HCT116 (cell line): ENCODE data around the gene HVCN1. TPM values are rescaled to one million over a fixed set of nuclear protein-coding genes. Genes with fewer than 3 reads are reported as not detected.

Source experiments
- ATAC-seq: fragments of 200-7000 bp; cut with Tn5 transposase; 2 replicates; pipeline ENCODE4 v1.9.1; 2020; ENCODE audit warnings: mild to moderate bottlenecking, moderate library complexity
- BruUV-seq: library from RNA; stranded (reverse); fragments of 400-500 nt; replicated peaks from 2 replicates; lab custom pipeline; 2021; lab: Mats Ljungman, UMichigan
- CTCF ChIA-PET: fragments of 300-600 bp; sonication (Branson Sonifier 250); formaldehyde crosslinking; loops from one replicate; lab custom pipeline; 2021; ENCODE audit warnings: antibody characterized with exemption; lab: Charles Lee
- POLR2A ChIA-PET: fragments of 300-600, 350-600 bp; sonication (Branson Sonifier 250); formaldehyde crosslinking; loops from one replicate; lab custom pipeline; 2021; ENCODE audit warnings: antibody characterized with exemption; lab: Charles Lee
- RAD21 ChIA-PET, 2 experiments: fragments of 300-600 bp; sonication (Branson Sonifier 250); formaldehyde crosslinking; loops; one replicate each; lab custom pipeline; 2023; ENCODE audit warnings: low total read pairs in 2 of 2; ENCODE audit not compliant: uncharacterized antibody in 2 of 2, unreplicated experiment in 2 of 2, low non-redundant PET in 1 of 2; lab: Charles Lee
- DNase-seq: peaks from one replicate; pipeline ENCODE4 v3.0.0-alpha.2; 2010; ENCODE audit warnings: low read depth, low spot score
- H2AFZ ChIP-seq: fragments of 200-600 bp; shearing (Covaris generic), sonication (generic); 2 replicates; pipeline ENCODE4 v1.6.1; 2017; ENCODE audit warnings: low read depth, mixed run types, mixed read lengths, antibody characterized with exemption, low read length; ENCODE audit not compliant: poor library complexity, severe bottlenecking
- H3K27ac ChIP-seq: 2 replicates; pipeline ENCODE4 v1.5.1; 2012; ENCODE audit warnings: low read depth, low read length
- H3K27me3 ChIP-seq: fragments of 200-600 bp; sonication (generic); 2 replicates; pipeline ENCODE4 v1.6.1; 2016; ENCODE audit warnings: mixed run types, low read length, mixed read lengths; ENCODE audit not compliant: insufficient read depth
- H3K36me3 ChIP-seq, 2 experiments: fragments of 200-500 bp in 1 of 2; fragments of 200-600 bp in 1 of 2; sonication (Bioruptor generic) in 1 of 2; sonication (generic) in 1 of 2; 2 replicates each; pipeline versions ENCODE4 v1.5.1 to v1.6.1; 2014 to 2016; ENCODE audit warnings: low read length in 2 of 2, inconsistent platforms in 1 of 2, mixed read lengths in 1 of 2, mixed run types in 1 of 2; ENCODE audit not compliant: insufficient read depth in 2 of 2, control insufficient read depth in 1 of 2
- H3K4me1 ChIP-seq, 2 experiments: fragments of 200-600 bp in 1 of 2; sonication (generic) in 1 of 2; 2 replicates each; pipeline versions ENCODE4 v1.5.1 to v1.6.1; 2012 to 2017; ENCODE audit warnings: low read length in 2 of 2, inconsistent platforms in 1 of 2, mild to moderate bottlenecking in 1 of 2, mixed read lengths in 1 of 2, mixed run types in 1 of 2, moderate library complexity in 1 of 2; ENCODE audit not compliant: insufficient read depth in 2 of 2, control insufficient read depth in 1 of 2
- H3K4me2 ChIP-seq: fragments of 200-600 bp; sonication (generic); 2 replicates; pipeline ENCODE4 v1.6.1; 2017; ENCODE audit warnings: mixed run types, low read length, mixed read lengths
- H3K4me3 ChIP-seq, 2 experiments: fragments of 200-600 bp in 1 of 2; sonication (generic) in 1 of 2; replicated peaks in 1 of 2; 2 replicates each; pipeline ENCODE4 v1.5.1; 2011 to 2016; ENCODE audit warnings: low read length in 2 of 2, control low read depth in 1 of 2, low read depth in 1 of 2, mild to moderate bottlenecking in 1 of 2, mixed read lengths in 1 of 2, mixed run types in 1 of 2
- H3K79me2 ChIP-seq: fragments of 200-600 bp; sonication (generic); 2 replicates; pipeline ENCODE4 v1.6.1; 2017; ENCODE audit warnings: mild to moderate bottlenecking, mixed run types, low read length, moderate library complexity, mixed read lengths; ENCODE audit not compliant: insufficient read depth
- H3K9ac ChIP-seq: fragments of 200-600 bp; sonication (generic); 2 replicates; pipeline ENCODE4 v1.6.1; 2016; ENCODE audit warnings: low read length, mixed read lengths
- H3K9me2 ChIP-seq: fragments of 200-600 bp; sonication (generic), shearing (Covaris generic); 2 replicates; pipeline ENCODE4 v1.6.1; 2017; ENCODE audit warnings: mixed run types, mild to moderate bottlenecking, moderate library complexity; ENCODE audit not compliant: insufficient read depth
- H3K9me3 ChIP-seq, 2 experiments: fragments of 200-500 bp in 1 of 2; fragments of 200-600 bp in 1 of 2; sonication (Bioruptor generic) in 1 of 2; sonication (generic) in 1 of 2; 2 replicates each; pipeline ENCODE4 v1.6.1; 2014 to 2017; ENCODE audit warnings: low read length in 2 of 2, mixed read lengths in 2 of 2, inconsistent platforms in 1 of 2, low read depth in 1 of 2, mild to moderate bottlenecking in 1 of 2, mixed run types in 1 of 2, moderate library complexity in 1 of 2; ENCODE audit not compliant: control insufficient read depth in 1 of 2, insufficient read depth in 1 of 2
- H4K20me1 ChIP-seq: fragments of 200-600 bp; sonication (generic), shearing (Covaris generic); 2 replicates; pipeline ENCODE4 v1.6.1; 2017; ENCODE audit warnings: mixed run types, mild to moderate bottlenecking, moderate library complexity; ENCODE audit not compliant: insufficient read depth
- CEBPB ChIP-seq: IDR thresholded peaks from 2 replicates; pipeline ENCODE4 v1.6.1; 2012; ENCODE audit warnings: low read depth
- CTCF ChIP-seq, 3 experiments: fragments of 200-600 bp in 1 of 3; sonication (generic) in 1 of 3; IDR thresholded peaks in 2 of 3; conservative IDR thresholded peaks in 1 of 3; 2 replicates each; pipeline ENCODE4 v1.5.1; 2012 to 2017; ENCODE audit warnings: low read depth in 2 of 3, low read length in 2 of 3, antibody characterized with exemption in 1 of 3, borderline replicate concordance in 1 of 3, control low read depth in 1 of 3, mild to moderate bottlenecking in 1 of 3, mixed read lengths in 1 of 3, mixed run types in 1 of 3, moderate library complexity in 1 of 3; ENCODE audit not compliant: insufficient read depth in 1 of 3
- EGR1 ChIP-seq: IDR thresholded peaks from 2 replicates; pipeline ENCODE4 v1.6.1; 2012; ENCODE audit warnings: low read depth
- EZH2 ChIP-seq: fragments of 200-600 bp; sonication (generic); IDR thresholded peaks from 2 replicates; pipeline ENCODE4 v1.6.1; 2017; ENCODE audit warnings: antibody characterized with exemption, mixed run types
- EZH2phosphoT487 ChIP-seq: fragments of 200-600 bp; IDR thresholded peaks from 2 replicates; pipeline ENCODE4 v1.6.1; 2018; ENCODE audit warnings: antibody characterized with exemption, borderline replicate concordance
- FOSL1 ChIP-seq: IDR thresholded peaks from 2 replicates; pipeline ENCODE4 v1.6.1; 2012; ENCODE audit warnings: low read depth
- POLR2A ChIP-seq: IDR thresholded peaks from 2 replicates; pipeline ENCODE4 v1.7.0; 2011; ENCODE audit warnings: borderline replicate concordance; ENCODE audit not compliant: insufficient read depth, insufficient read length; ENCODE audit errors: extremely low read depth
- POLR2AphosphoS5 ChIP-seq: IDR thresholded peaks from 2 replicates; pipeline ENCODE4 v1.6.1; 2011; ENCODE audit warnings: mild to moderate bottlenecking, low read depth, low read length, moderate library complexity
- SIN3A ChIP-seq: IDR thresholded peaks from 2 replicates; pipeline ENCODE4 v1.6.1; 2012; ENCODE audit warnings: low read depth
- SP1 ChIP-seq: IDR thresholded peaks from 2 replicates; pipeline ENCODE4 v1.6.1; 2012; ENCODE audit warnings: low read depth
- YY1 ChIP-seq: IDR thresholded peaks from 2 replicates; pipeline ENCODE4 v1.6.1; 2011; ENCODE audit warnings: low read length, low read depth, moderate library complexity, mild to moderate bottlenecking; ENCODE audit not compliant: insufficient replicate concordance; ENCODE audit errors: extremely low read depth
- ZBTB33 ChIP-seq: IDR thresholded peaks from 2 replicates; pipeline ENCODE4 v1.6.1; 2011; ENCODE audit warnings: mild to moderate bottlenecking, low read length, moderate library complexity; ENCODE audit not compliant: insufficient replicate concordance; ENCODE audit errors: extremely low read depth
- ZFX ChIP-seq: fragments of 450-650 bp; IDR thresholded peaks from 2 replicates; pipeline ENCODE4 v1.6.1; 2017
- intact Hi-C: fragments of 100-400 bp; cut with micrococcal nuclease; formaldehyde crosslinking; loops from 2 replicates; pipeline ENCODE4 v1.10.0; 2022
- total RNA-seq: library from RNA; stranded (reverse); gene quantifications from one replicate; pipeline ENCODE4 v1.2.1, GENCODE V29; 2021; ENCODE audit not compliant: unreplicated experiment
- TF ChIP-seq, protein P1 (sequence below): IDR thresholded peaks from 2 replicates; pipeline ENCODE4 v1.6.1; 2012
- TF ChIP-seq, protein P2 (sequence below): IDR thresholded peaks from 2 replicates; pipeline ENCODE4 v1.6.1; 2012
- TF ChIP-seq, protein P3 (sequence below): IDR thresholded peaks from 2 replicates; pipeline ENCODE4 v1.6.1; 2012; ENCODE audit warnings: low read depth

HVCN1 gene
- total RNA-seq, 1 experiment from 2014 or later = 0.15 TPM

DNA sequence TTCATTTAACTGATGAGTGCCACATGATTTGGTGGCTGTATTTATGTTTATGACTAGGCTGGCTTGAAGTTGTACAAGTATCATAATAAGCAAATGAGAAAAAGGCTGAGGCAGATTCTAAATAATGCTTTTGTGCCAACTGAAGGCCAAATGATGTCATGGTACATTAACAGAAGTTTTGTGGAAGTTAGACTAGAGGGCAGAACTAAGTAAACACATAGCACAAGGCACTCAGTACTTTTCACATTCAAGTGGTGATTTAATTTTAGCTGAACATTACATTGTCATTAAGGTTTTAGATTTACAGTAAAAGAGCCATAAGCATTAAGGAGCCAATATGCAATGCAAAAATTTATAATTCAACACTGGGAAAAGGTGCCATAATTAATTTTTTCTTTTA, 32.7 kb upstream of the HVCN1 start:
- Histone ChIP-seq H3K27me3 (no peaks in the 10 kb centered on the region), H3K36me3 (peaks cover 64 to 79% of the 10 kb centered on the region in 2 experiments), H3K4me1 (no peaks in the 10 kb centered on the region), H3K9me2 (no peaks in the 10 kb centered on the region), H3K79me2 (peaks cover 58% of the 10 kb centered on the region), H3K27ac (no peak overlapping the region), H3K9me3 (no peaks in the 10 kb centered on the region), H3K9ac (no peak overlapping the region), H3K4me3 (no peak overlapping the region), H3K4me2 (no peak overlapping the region), H4K20me1 (peaks cover 33% of the 10 kb centered on the region), H2AFZ (no peak overlapping the region)
- no peak for TF ChIP-seq CTCF (IDR thresholded peaks at IDR 0.05 in 2 of 3, conservative IDR thresholded peaks at IDR 0.05 in 1 of 3; ENCODE audit: borderline replicate concordance in 1 of 3, insufficient read depth in 1 of 3, low read depth in 2 of 3, low read length in 2 of 3)
- no peak for TF ChIP-seq POLR2AphosphoS5
- no peak for TF ChIP-seq ZFX
- TF ChIP-seq EZH2 = no peak
- no peak for TF ChIP-seq ZBTB33
- TF ChIP-seq EZH2phosphoT487 = no peak
- TF ChIP-seq, protein P1, sequence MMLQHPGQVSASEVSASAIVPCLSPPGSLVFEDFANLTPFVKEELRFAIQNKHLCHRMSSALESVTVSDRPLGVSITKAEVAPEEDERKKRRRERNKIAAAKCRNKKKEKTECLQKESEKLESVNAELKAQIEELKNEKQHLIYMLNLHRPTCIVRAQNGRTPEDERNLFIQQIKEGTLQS = no peak
- TF ChIP-seq SIN3A = no peak
- no peak for TF ChIP-seq EGR1
- TF ChIP-seq POLR2A = no peak
- TF ChIP-seq SP1 = no peak
- TF ChIP-seq, protein P2, sequence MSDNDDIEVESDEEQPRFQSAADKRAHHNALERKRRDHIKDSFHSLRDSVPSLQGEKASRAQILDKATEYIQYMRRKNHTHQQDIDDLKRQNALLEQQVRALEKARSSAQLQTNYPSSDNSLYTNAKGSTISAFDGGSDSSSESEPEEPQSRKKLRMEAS = no peak
- TF ChIP-seq YY1 = no peak
- TF ChIP-seq, protein P3, sequence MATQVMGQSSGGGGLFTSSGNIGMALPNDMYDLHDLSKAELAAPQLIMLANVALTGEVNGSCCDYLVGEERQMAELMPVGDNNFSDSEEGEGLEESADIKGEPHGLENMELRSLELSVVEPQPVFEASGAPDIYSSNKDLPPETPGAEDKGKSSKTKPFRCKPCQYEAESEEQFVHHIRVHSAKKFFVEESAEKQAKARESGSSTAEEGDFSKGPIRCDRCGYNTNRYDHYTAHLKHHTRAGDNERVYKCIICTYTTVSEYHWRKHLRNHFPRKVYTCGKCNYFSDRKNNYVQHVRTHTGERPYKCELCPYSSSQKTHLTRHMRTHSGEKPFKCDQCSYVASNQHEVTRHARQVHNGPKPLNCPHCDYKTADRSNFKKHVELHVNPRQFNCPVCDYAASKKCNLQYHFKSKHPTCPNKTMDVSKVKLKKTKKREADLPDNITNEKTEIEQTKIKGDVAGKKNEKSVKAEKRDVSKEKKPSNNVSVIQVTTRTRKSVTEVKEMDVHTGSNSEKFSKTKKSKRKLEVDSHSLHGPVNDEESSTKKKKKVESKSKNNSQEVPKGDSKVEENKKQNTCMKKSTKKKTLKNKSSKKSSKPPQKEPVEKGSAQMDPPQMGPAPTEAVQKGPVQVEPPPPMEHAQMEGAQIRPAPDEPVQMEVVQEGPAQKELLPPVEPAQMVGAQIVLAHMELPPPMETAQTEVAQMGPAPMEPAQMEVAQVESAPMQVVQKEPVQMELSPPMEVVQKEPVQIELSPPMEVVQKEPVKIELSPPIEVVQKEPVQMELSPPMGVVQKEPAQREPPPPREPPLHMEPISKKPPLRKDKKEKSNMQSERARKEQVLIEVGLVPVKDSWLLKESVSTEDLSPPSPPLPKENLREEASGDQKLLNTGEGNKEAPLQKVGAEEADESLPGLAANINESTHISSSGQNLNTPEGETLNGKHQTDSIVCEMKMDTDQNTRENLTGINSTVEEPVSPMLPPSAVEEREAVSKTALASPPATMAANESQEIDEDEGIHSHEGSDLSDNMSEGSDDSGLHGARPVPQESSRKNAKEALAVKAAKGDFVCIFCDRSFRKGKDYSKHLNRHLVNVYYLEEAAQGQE = no peak
- TF ChIP-seq CEBPB = no peak
- no peak for TF ChIP-seq FOSL1
- intact Hi-C loops = no loop called here
- ChIA-PET RAD21 (no interaction called here), CTCF (interaction anchor here (1.5 kb wide), 1 partner anchor 17 kb away, joined by 3 read pairs; no protein-coding TSS in a partner anchor), POLR2A (no interaction called here)
- no TSS peak for BruUV-seq
- ATAC-seq = no peak
- no peak for DNase-seq
